Hepatocyte (in vitro differentiated cells): ENCODE data around the gene NCBP3. TPM values are rescaled to one million over a fixed set of nuclear protein-coding genes. Genes with fewer than 3 reads are reported as not detected.

ENCODE experiments used
- DNase-seq: peaks from one replicate; pipeline ENCODE4 v3.0.0-alpha.2; 2016; ENCODE audit warnings: low spot score
- H2AFZ ChIP-seq: fragments of 200-600 bp; sonication (generic); 2 replicates; pipeline ENCODE4 v1.6.0; 2016; ENCODE audit warnings: antibody characterized with exemption, mild to moderate bottlenecking
- H3K27ac ChIP-seq: fragments of 200-600 bp; sonication (generic); 2 replicates; pipeline ENCODE4 v1.5.1; 2016; ENCODE audit warnings: mild to moderate bottlenecking
- H3K27me3 ChIP-seq: fragments of 200-600 bp; sonication (generic); 2 replicates; pipeline ENCODE4 v1.6.1; 2016
- H3K36me3 ChIP-seq: fragments of 200-600 bp; sonication (generic); replicated peaks from 2 replicates; pipeline ENCODE4 v1.5.1; 2016; ENCODE audit warnings: low read depth; ENCODE audit not compliant: insufficient read depth
- H3K4me1 ChIP-seq: fragments of 200-600 bp; sonication (generic); 2 replicates; pipeline ENCODE4 v1.5.1; 2016; ENCODE audit warnings: mild to moderate bottlenecking, moderate library complexity; ENCODE audit not compliant: insufficient read depth
- H3K4me2 ChIP-seq: fragments of 200-600 bp; sonication (generic); 2 replicates; pipeline ENCODE4 v1.6.0; 2016
- H3K4me3 ChIP-seq: fragments of 200-600 bp; sonication (generic); 2 replicates; pipeline ENCODE4 v1.5.1; 2016; ENCODE audit warnings: mild to moderate bottlenecking
- H3K79me2 ChIP-seq: fragments of 200-600 bp; sonication (generic); 2 replicates; pipeline ENCODE4 v1.6.0; 2017; ENCODE audit warnings: mild to moderate bottlenecking
- H3K9me2 ChIP-seq: fragments of 200-600 bp; sonication (generic); replicated peaks from 2 replicates; pipeline ENCODE4 v1.6.0; 2017; ENCODE audit warnings: mild to moderate bottlenecking; ENCODE audit not compliant: insufficient read depth
- H3K9me3 ChIP-seq: fragments of 200-600 bp; sonication (generic); 2 replicates; pipeline ENCODE4 v1.5.1; 2016; ENCODE audit warnings: low read depth, mild to moderate bottlenecking
- H4K20me1 ChIP-seq: fragments of 200-600 bp; sonication (generic); 2 replicates; pipeline ENCODE4 v1.6.0; 2016; ENCODE audit warnings: mild to moderate bottlenecking; ENCODE audit not compliant: insufficient read depth, poor library complexity, severe bottlenecking
- CTCF ChIP-seq: fragments of 200-600 bp; sonication (generic); IDR thresholded peaks from 2 replicates; pipeline ENCODE4 v1.5.1; 2016; ENCODE audit warnings: antibody characterized with exemption, mild to moderate bottlenecking; ENCODE audit not compliant: poor library complexity
- EZH2 ChIP-seq: fragments of 200-600 bp; sonication (generic); IDR thresholded peaks from 2 replicates; pipeline ENCODE4 v1.6.1; 2016; ENCODE audit warnings: antibody characterized with exemption, mild to moderate bottlenecking, borderline replicate concordance
- EZH2phosphoT487 ChIP-seq: fragments of 200-600 bp; sonication (generic); IDR thresholded peaks from one replicate; pipeline ENCODE4 v1.6.1; 2018; ENCODE audit warnings: antibody characterized with exemption, mild to moderate bottlenecking, low read depth, moderate library complexity; ENCODE audit not compliant: unreplicated experiment, severe bottlenecking
- WGBS: methylation state at CpG from one replicate; pipeline ENCODE4 v1.1.6; 2016; ENCODE audit warnings: low lambda C conversion rate; ENCODE audit errors: missing lambda C conversion rate; 5-methylcytosine and 5-hydroxymethylcytosine counted together
- polyA plus RNA-seq: library from polyadenylated mRNA; unstranded; fragments of >200 nt; fragmentation: Nextera tagmentation; extraction: Ambion mirVana; gene quantifications from 2 replicates; pipeline ENCODE4 v1.2.1, GENCODE V29; 2016
- total RNA-seq: library from RNA; depleted of rRNA; stranded (reverse); fragments of >200 nt; gene quantifications from 2 replicates; pipeline ENCODE4 v1.2.3, GENCODE V29; 2014

Gene NCBP3
- total and polyA plus RNA-seq, 2 experiments from 2014 or later: 20.6 to 31.8 TPM

GRCh38 chr17:3828852-3829232 is 17.2 kb downstream of the NCBP3 start:
- peak overlapping the region; percentile 41 for H3K27ac ChIP-seq
- WGBS: 95% methylated on average over 7 of the region's 7 CpGs

GRCh38 chr17:3828151-3828851 is 17.7 kb downstream of the NCBP3 start:
- Histone ChIP-seq H3K27ac (peak overlapping the region; percentile 41), H3K27me3 (no peaks in the 10 kb centered on the region), H3K9me3 (no peaks in the 10 kb centered on the region), H3K79me2 (peaks cover 22% of the 10 kb centered on the region), H3K4me1 (no peaks in the 10 kb centered on the region), H4K20me1 (no peaks in the 10 kb centered on the region), H3K4me2 (no peak overlapping the region), H3K4me3 (no peak overlapping the region), H2AFZ (no peak overlapping the region), H3K9me2 (no peaks in the 10 kb centered on the region), H3K36me3 (no peaks in the 10 kb centered on the region)
- no peak for TF ChIP-seq EZH2
- TF ChIP-seq EZH2phosphoT487: no peak
- no peak for TF ChIP-seq CTCF
- 73% methylated on average over 7 of the region's 7 CpGs for WGBS
- DNase-seq: no peak

More at GRCh38 chr17:3828852-3829232, 17.2 kb downstream of the NCBP3 start:
- H3K27me3 ChIP-seq: no peaks in the 10 kb centered on the region
- no peak overlapping the region for H3K4me2 ChIP-seq
- DNase-seq: no peak
- no peaks in the 10 kb centered on the region for H4K20me1 ChIP-seq
- no peaks in the 10 kb centered on the region for H3K9me3 ChIP-seq
- peaks cover 26% of the 10 kb centered on the region for H3K79me2 ChIP-seq
- H2AFZ ChIP-seq: no peak overlapping the region
- H3K4me3 ChIP-seq: no peak overlapping the region
- H3K4me1 ChIP-seq: no peaks in the 10 kb centered on the region
- TF ChIP-seq EZH2: no peak
- TF ChIP-seq CTCF: no peak
- no peaks in the 10 kb centered on the region for H3K9me2 ChIP-seq
- no peaks in the 10 kb centered on the region for H3K36me3 ChIP-seq

GRCh38 chr17:3827124-3827773 is 18.8 kb downstream of the NCBP3 start:
- peaks cover 16% of the 10 kb centered on the region for H3K79me2 ChIP-seq
- H2AFZ ChIP-seq: no peak overlapping the region
- peak; percentile 70 for DNase-seq
- no peaks in the 10 kb centered on the region for H3K9me2 ChIP-seq
- H3K4me1 ChIP-seq: no peaks in the 10 kb centered on the region
- TF ChIP-seq EZH2 (no peak), CTCF (peak; percentile 51), EZH2phosphoT487 (no peak)
- no peaks in the 10 kb centered on the region for H3K9me3 ChIP-seq
- no peaks in the 10 kb centered on the region for H3K27me3 ChIP-seq
- no peak overlapping the region for H3K4me3 ChIP-seq
- H3K27ac ChIP-seq: no peak overlapping the region
- no peaks in the 10 kb centered on the region for H3K36me3 ChIP-seq
- no peaks in the 10 kb centered on the region for H4K20me1 ChIP-seq
- WGBS: 60% methylated on average over 5 of the region's 6 CpGs
- H3K4me2 ChIP-seq: no peak overlapping the region
